Nasal cavity respiratory epithelium epithelial cell of viscerocranial mucosa (primary cell): ENCODE results near the gene POLR2E. TPM values are rescaled to one million over a fixed set of nuclear protein-coding genes. Genes with fewer than 3 reads are reported as not detected.

ENCODE experiments used
- total RNA-seq: library from RNA; depleted of rRNA; stranded (reverse); fragments of >200 nt; gene quantifications from 2 replicates; pipeline ENCODE4 v1.2.3, GENCODE V29; 2014

Gene POLR2E
- total RNA-seq, result 53.0 and 84.9 TPM in 2 replicates

DNA sequence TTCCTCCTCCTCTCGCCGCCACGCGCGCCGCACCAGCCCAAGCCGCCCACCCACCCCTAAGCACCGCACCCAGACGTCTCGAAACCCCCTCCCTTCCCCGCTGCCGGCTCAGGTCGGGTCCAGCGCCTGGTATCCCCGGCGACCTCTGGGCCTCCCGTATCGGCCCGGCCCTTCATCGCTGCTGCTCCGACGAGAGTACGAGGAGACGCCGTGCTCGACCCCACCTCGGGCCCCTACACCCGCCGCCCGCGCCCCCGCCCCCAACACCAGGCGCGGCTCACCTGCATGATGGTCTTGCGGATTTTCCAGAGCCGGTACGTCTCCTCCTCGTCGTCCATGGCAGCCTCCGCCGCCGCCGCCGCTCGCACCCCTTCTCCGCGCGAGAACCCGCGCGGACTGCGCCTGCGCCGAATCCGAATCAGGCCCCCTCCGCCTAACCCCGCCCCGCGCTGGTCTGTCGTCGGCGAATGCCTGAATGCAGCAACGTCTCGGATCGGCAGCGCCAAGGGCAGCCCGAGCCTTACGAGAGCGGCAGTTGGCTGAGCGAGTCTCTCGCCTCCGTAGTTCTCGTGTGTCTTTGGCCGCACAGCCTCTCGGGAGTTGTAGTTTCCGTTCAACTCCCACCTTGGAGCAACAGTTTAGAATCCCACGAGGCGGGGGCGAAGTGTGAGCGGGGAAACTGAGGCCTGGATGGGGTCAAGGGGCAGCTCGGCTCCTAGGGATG lies at the start of gene POLR2E:
TSS of gene POLR2E (minus strand) at position 398 of the 724 bp plus-strand sequence. CDS start at position 338, 60 bp downstream.

GRCh38 chr19:1103708-1104310 lies 8.6 kb upstream of the POLR2E start, which contains the start of gene GPX4:
TSS of gene GPX4 (plus strand) at chr19:1103994. CDS start at chr19:1104044, 50 bp downstream.

GRCh38 chr19:1066748-1067340 lies 28.3 kb downstream of the POLR2E start, which contains the start of gene ARHGAP45:
TSS of gene ARHGAP45 (plus strand) at chr19:1067167. CDS start at chr19:1067406, 239 bp downstream.

DNA sequence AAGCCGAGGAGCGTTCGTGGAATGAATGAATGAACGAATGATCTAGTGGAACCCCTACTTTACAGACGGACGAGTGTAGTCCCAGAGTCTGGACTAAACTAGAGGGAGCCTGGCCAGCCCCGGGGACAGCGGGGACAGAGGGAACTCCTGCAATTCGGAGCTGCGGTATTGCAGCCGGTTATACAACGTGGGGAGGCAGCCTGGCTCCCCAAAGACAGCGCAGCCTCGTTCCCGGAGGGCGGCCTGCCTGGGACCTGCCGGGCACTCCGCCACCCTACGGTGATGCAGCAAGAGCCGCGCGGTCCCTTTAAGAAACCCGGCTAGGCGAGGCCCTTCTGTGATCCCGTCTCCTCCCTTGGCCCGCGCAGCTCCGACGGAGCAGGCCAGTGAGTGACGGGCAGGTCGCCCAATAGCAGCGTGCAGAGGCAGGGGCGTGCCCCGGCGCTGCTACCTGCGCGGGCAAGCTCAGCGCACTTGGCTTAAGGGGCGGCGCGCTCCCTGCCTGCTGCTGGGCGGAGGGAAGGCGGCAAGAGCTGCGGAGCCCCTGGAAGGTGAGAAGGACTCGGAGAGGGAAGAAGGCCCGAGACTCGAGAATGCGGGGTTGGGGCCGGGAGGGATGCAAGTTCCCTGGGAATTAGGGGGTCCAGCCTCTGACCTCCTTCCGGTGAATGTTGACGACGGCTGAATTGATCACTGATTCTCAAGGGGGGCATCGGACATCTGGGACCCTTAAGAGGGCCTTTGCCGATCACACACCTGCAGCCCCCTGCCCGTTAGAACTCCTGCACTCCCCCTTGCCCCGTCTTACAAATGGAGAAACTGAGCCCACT lies 55.3 kb downstream of the POLR2E start, which contains the start of gene ABCA7:
TSS of gene ABCA7 (plus strand) at position 462 of the 830 bp plus-strand sequence. CDS start 1,255 bp downstream, outside the sequence.

Other genes starting within 250 kb of the POLR2E start
- 0.07 TPM in 1 of 2 replicates, not detected in the other for gene ELANE, start 243.1 kb downstream of the POLR2E start, total RNA-seq
- gene CFD, start 235.7 kb downstream of the POLR2E start, total RNA-seq, result 4.4 and 6.4 TPM in 2 replicates
- 19.5 and 32.9 TPM in 2 replicates for gene MED16, start 202.2 kb downstream of the POLR2E start, total RNA-seq
- gene RNU6-9, start 201.9 kb downstream of the POLR2E start, total RNA-seq, result not detected in 2 replicates
- gene R3HDM4, start 182.2 kb downstream of the POLR2E start, total RNA-seq, result 40.5 and 46.1 TPM in 2 replicates
- under 0.01 and 0.07 TPM in 2 replicates for gene KISS1R, start 178.0 kb downstream of the POLR2E start, total RNA-seq
- gene ARID3A, start 169.3 kb downstream of the POLR2E start, total RNA-seq, result 12.0 and 12.4 TPM in 2 replicates
- gene WDR18, start 111.0 kb downstream of the POLR2E start, total RNA-seq, result 61.9 and 65.2 TPM in 2 replicates
- 1.4 and 2.1 TPM in 2 replicates for gene GRIN3B, start 95.0 kb downstream of the POLR2E start, total RNA-seq
- gene TMEM259, start 74.3 kb downstream of the POLR2E start, total RNA-seq, result 74.5 and 108 TPM in 2 replicates
- gene RNU6-2, start 73.9 kb downstream of the POLR2E start, total RNA-seq, result not detected in 2 replicates
- gene CNN2, start 68.8 kb downstream of the POLR2E start, total RNA-seq, result 143 and 272 TPM in 2 replicates
- 15.1 and 16.1 TPM in 2 replicates for gene ABCA7, start 55.3 kb downstream of the POLR2E start, total RNA-seq
- 4.6 and 4.8 TPM in 2 replicates for gene ARHGAP45, start 28.2 kb downstream of the POLR2E start, total RNA-seq
- gene GPX4, start 8.6 kb upstream of the POLR2E start, total RNA-seq, result 220 and 224 TPM in 2 replicates
- 23.2 and 120 TPM in 2 replicates for gene SBNO2, start 78.9 kb upstream of the POLR2E start, total RNA-seq
- gene STK11, start 110.4 kb upstream of the POLR2E start, total RNA-seq, result 110 and 132 TPM in 2 replicates
- gene CBARP, start 142.6 kb upstream of the POLR2E start, total RNA-seq, result 2.4 and 6.0 TPM in 2 replicates
- 6.5 and 28.9 TPM in 2 replicates for gene ATP5F1D, start 146.4 kb upstream of the POLR2E start, total RNA-seq
- 32.1 and 46.6 TPM in 2 replicates for gene MIDN, start 153.2 kb upstream of the POLR2E start, total RNA-seq
- gene CIRBP, start 174.0 kb upstream of the POLR2E start, total RNA-seq, result 82.7 and 181 TPM in 2 replicates
- 22.5 and 35.5 TPM in 2 replicates for gene FAM174C, start 180.2 kb upstream of the POLR2E start, total RNA-seq
- not detected in 2 replicates for gene EFNA2, start 190.5 kb upstream of the POLR2E start, total RNA-seq